ENCODE results near the gene HIF1AN.

HIF1AN gene

GRCh38 chr10:100535715-100536353, at the start of gene HIF1AN:
TSS of gene HIF1AN (plus strand) at chr10:100535943. CDS start at chr10:100535959, 16 bp downstream.
- DNase-seq: peak; percentile 80

- DNase-seq: no peak
Measured at GRCh38 chr10:100487529-100487928, 48.2 kb upstream of the HIF1AN start.

GRCh38 chr10:100489396-100489795, 46.3 kb upstream of the HIF1AN start:
- no peak for DNase-seq

GRCh38 chr10:100490531-100490930, 45.2 kb upstream of the HIF1AN start:
- no peak for DNase-seq

GRCh38 chr10:100496567-100496966, 39.2 kb upstream of the HIF1AN start:
- DNase-seq: no peak

- no peak for DNase-seq
Measured at GRCh38 chr10:100498059-100498458, 37.7 kb upstream of the HIF1AN start.

- DNase-seq: no peak
Measured at GRCh38 chr10:100501423-100501822, 34.3 kb upstream of the HIF1AN start.

GRCh38 chr10:100502926-100503494, 32.7 kb upstream of the HIF1AN start:
- no peak for DNase-seq

GRCh38 chr10:100504096-100504495, 31.6 kb upstream of the HIF1AN start:
- DNase-seq: no peak

- no peak for DNase-seq
Measured at GRCh38 chr10:100505164-100505563, 30.6 kb upstream of the HIF1AN start.

- DNase-seq: no peak
Measured at GRCh38 chr10:100506596-100507356, 29.0 kb upstream of the HIF1AN start.

- no peak for DNase-seq
Measured at GRCh38 chr10:100507357-100507732, 28.4 kb upstream of the HIF1AN start.

- DNase-seq: no peak
Measured at GRCh38 chr10:100508266-100508665, 27.5 kb upstream of the HIF1AN start.

GRCh38 chr10:100508691-100509150, 27.0 kb upstream of the HIF1AN start:
- peak; percentile 8 for DNase-seq

- DNase-seq: no peak
Measured at GRCh38 chr10:100509241-100509840, 26.4 kb upstream of the HIF1AN start.

- no peak for DNase-seq
Measured at GRCh38 chr10:100510533-100511308, 25.0 kb upstream of the HIF1AN start.

- no peak for DNase-seq
Measured at GRCh38 chr10:100515612-100516011, 20.1 kb upstream of the HIF1AN start.

- no peak for DNase-seq
Measured at GRCh38 chr10:100516847-100517246, 18.9 kb upstream of the HIF1AN start.

GRCh38 chr10:100518761-100519241, 16.9 kb upstream of the HIF1AN start:
- DNase-seq: peak; percentile 13

GRCh38 chr10:100519311-100520051, 16.3 kb upstream of the HIF1AN start, which contains the start of gene SEC31B:
TSS of gene SEC31B (minus strand) at chr10:100519861. CDS start at chr10:100516952, 2,909 bp downstream.
- DNase-seq: no peak

GRCh38 chr10:100520811-100521210, 14.9 kb upstream of the HIF1AN start:
- DNase-seq: no peak

Data from COR-L47 (cell line).